Choroid plexus epithelial cell (primary cell): ENCODE measurements around the gene TEX2.

Experiments
- DNase-seq: peaks from one replicate; pipeline ENCODE4 v3.0.0-alpha.2; 2010; ENCODE audit warnings: low read depth
- H3K4me3 ChIP-seq: 2 replicates; pipeline ENCODE4 v1.5.1; 2011; ENCODE audit warnings: low read depth, mild to moderate bottlenecking, control low read depth, low read length, moderate library complexity
- CTCF ChIP-seq: conservative IDR thresholded peaks from 2 replicates; pipeline ENCODE4 v1.5.1; 2011; ENCODE audit warnings: low read depth, mild to moderate bottlenecking, control low read depth, inconsistent platforms, low read length, moderate library complexity

The TEX2 gene

GRCh38 chr17:64278614-64279013 is 15.6 kb upstream of the TEX2 start:
- no peak overlapping the region for H3K4me3 ChIP-seq
- TF ChIP-seq CTCF = no peak
- peak; percentile 37 for DNase-seq

- no peak for TF ChIP-seq CTCF
- H3K4me3 ChIP-seq = no peak overlapping the region
- peak; percentile 71 for DNase-seq
These were observed 14.9 kb upstream of the TEX2 start for GRCh38 chr17:64277831-64278562.

- DNase-seq = no peak
- no peak for TF ChIP-seq CTCF
- H3K4me3 ChIP-seq = no peak overlapping the region
These were observed 14.0 kb upstream of the TEX2 start for GRCh38 chr17:64276961-64277505.

GRCh38 chr17:64275016-64275415 is 12.0 kb upstream of the TEX2 start:
- no peak for TF ChIP-seq CTCF

GRCh38 chr17:64273006-64273405 is 9.9 kb upstream of the TEX2 start:
- no peak for DNase-seq
- no peak overlapping the region for H3K4me3 ChIP-seq
- TF ChIP-seq CTCF = no peak

More at GRCh38 chr17:64275016-64275415, 12.0 kb upstream of the TEX2 start:
- DNase-seq = no peak
- no peak overlapping the region for H3K4me3 ChIP-seq

- no peak for DNase-seq
- no peak for TF ChIP-seq CTCF
- H3K4me3 ChIP-seq = no peak overlapping the region
These were observed 7.8 kb upstream of the TEX2 start for GRCh38 chr17:64270885-64271284.
